Suppressor macrophage treated with lipopolysaccharide for 1 hour (primary cell): Measurements from ENCODE around the gene SERAC1.
"Not testable (repeated sequence)": the region's sequence is repeated elsewhere in the genome, so short reads cannot be mapped to it uniquely, and the experiment has no call there.

Experiments used
- DNase-seq, 3 donors: peaks; one replicate each; pipeline ENCODE4 v3.0.0-alpha.2; 2020 to 2022

The SERAC1 gene

GRCh38 chr6:158174024-158174423, 6.0 kb upstream of the SERAC1 start:
- DNase-seq = no peak

DNA sequence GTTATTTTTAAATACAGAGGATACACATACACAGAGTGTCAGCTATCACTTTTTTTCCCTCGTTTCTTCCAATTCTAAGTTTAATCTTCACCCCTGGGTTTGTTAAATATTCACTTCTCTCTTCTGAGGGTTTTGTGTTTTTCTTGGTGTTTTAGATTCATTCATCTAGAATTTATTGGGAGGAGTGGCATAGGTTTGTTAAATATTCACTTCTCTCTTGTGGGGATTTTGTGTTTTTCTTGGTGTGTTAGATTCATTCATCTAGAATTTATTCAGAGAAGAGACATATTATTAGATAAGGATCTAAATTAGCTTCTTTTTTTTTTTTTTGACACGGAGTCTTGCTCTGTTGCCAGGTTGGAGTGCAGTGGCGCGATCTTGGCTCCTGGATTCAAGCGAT, 3.9 kb upstream of the SERAC1 start:
- no peak for DNase-seq

DNA sequence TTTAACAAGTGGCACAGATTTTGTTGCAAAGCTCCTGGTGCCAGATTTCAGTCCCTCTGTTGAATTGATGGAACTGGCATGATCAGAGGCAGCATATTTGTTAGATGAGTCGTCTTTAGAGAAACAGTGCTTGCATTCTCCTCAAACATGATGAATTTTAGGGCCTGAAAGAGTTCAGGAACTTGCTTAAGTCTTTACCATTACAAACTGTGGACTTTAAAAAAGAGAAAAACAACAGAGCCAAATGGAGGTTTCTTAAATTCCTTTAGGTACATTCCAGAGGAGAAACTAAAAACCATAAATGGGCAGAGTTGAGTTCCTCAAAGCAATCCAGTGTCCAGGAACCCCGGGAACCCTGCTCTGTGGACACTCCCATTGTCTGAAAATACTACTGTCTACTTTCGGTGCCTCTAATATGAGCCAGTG, 2.6 kb upstream of the SERAC1 start:
- DNase-seq = no peak

DNA sequence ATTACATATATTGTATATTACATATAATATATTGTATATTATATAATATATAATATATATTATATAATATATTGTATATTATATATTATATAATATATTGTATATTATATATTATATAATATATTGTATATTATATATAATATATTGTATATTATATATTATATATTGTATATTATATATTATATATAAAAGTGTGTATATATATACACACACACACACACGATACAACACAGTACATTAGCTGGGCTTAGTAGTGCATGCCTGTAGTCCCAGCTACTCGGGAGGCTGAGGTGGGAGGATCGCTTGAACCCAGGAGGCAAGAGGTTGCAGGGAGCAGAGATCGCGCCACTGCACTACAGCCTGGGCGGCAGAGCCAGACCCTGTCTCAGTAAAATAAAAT, 1.6 kb upstream of the SERAC1 start:
- DNase-seq = not testable (repeated sequence)

- no peak for DNase-seq
Observed at GRCh38 chr6:158165919-158166416, 2.1 kb downstream of the SERAC1 start.

DNA sequence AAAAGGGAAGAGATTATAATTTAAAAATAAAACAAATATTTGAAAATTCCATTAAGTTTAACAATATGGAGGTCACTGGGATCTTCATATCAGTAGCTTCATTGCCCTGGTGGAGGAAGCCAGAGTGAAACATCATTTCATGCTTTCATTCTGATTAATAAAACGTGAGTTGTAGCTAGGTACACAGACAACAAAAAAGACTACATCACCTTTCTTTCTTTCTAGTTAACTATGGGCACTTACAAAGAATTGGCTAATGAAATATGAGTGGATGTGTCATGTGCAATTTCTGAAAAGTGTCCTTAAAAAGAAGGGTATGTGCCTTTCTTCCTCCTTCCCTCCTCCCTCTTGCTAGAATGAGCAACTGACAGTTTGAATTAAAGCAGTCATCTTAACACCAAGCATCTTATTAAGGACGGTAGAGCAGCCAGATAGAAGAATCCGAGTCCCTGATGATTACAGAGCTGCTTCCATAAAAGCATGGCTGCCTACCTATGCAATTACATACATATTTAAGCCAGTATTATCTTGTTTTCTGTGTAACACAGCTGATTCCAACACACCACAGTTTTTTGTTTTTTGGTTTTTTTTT, 3.4 kb downstream of the SERAC1 start:
- DNase-seq = no peak

DNA sequence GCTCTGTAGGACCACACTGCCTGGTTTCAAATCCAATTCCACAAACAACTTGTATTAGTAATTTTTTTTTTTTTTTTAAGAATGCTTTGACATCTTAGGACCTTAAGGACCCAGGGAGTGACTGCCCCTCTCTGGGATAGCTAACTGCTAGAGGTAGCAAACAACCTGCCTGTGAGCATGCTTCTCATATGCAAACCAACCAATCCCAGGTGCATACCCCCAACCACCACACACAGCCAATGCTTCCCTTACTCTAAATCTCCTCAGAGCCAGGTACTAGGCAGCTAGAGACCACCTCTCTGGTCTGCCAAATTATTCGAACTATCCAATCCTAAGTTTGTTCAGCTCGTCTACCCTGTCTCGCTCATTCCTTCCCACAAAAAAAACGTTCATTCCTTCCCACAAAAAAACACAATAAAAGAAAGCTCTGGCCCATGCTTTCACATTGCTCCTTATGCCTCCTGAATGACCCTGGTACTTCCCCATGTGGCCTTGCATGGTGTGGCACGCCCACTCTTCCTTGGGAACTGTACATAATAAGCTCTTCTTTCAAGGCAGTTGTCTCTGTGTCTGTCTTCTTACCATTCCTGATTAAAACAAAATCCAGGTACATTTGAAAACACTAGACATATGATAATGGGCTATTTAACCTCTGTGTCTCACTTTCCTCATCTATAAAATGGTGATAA, 6.4 kb downstream of the SERAC1 start:
- DNase-seq = peak; percentile 74 to 79 (median 77)

DNA sequence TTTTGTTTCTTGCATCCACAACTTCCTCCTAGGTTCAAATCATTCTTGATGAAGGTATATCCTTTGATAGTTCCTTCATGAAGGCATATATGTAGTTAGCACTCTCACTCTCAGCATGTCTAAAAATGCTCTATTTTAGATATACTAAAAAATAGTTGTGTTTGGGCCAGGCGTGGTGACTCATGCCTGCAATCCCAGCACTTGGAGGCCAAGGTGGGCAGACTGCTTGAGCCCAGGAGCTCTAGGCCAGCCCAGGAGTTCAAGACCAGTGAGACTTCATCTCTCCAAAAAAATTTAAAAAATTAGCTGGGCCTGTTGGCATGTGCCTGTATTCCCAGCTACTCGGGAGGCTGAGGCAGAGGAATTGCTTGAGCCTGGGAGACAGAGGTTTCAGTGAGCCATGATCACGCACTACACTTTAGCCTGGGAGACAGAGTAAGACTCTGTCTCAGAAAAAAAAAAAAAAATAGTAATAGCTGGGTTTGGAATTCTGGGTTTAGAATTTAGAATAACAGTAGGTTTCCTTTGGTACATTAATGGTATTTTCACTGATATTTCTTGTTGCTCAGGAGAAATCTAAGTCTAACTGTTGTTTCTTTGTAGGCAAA, 7.0 kb downstream of the SERAC1 start:
- DNase-seq = no peak

DNA sequence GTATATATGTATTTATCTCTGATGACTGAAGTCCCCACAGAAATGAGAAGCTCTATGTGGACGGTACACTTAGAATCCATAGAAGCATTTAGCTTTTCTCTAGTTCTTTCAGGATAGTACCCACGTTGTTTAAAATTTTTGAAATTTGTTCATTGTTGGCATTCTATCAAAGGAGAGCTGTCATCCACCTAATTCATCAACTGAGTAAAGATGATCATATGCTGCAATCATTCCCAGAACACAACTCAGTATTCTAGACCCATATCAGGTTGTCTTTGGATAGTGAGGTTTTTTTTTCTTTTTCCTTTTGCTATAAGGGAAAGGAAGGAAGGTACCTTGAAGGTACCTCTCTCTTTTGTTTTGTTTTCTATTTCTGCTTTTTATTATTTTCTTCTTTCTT, 9.3 kb downstream of the SERAC1 start:
- DNase-seq = no peak

- peak; percentile 66 to 77 (median 69) for DNase-seq
Observed at GRCh38 chr6:158158123-158158522, 9.9 kb downstream of the SERAC1 start.

- DNase-seq = no peak
Observed at GRCh38 chr6:158157064-158157764, 10.8 kb downstream of the SERAC1 start.

GRCh38 chr6:158154816-158155215, 13.2 kb downstream of the SERAC1 start:
- DNase-seq = no peak

GRCh38 chr6:158153576-158153975, 14.5 kb downstream of the SERAC1 start:
- DNase-seq = no peak

GRCh38 chr6:158152659-158153058, 15.4 kb downstream of the SERAC1 start:
- DNase-seq = no peak

DNA sequence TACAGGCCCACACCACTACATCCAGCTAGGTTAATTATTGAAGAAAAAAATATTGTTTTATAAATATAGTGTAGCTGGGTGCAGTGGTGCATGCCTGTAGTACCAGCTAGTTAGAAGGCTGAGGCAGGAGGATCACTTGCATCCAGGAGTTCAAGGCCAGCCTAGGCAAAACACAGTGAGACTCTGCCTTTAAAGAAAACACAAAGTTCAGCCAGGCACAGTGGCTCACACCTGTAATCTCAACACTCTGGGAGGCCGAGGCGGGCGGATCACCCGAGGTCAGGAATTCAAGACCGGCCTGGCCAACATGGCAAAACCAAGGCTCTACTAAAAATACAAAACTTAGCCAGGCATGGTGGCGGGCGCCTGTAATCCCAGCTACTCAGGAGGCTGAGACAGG, 16.0 kb downstream of the SERAC1 start:
- DNase-seq = not testable (repeated sequence)

GRCh38 chr6:158150701-158151100, 17.4 kb downstream of the SERAC1 start:
- DNase-seq = no peak

- DNase-seq = peak in 1 of 3 donors; percentile 11
Observed at GRCh38 chr6:158149641-158150040, 18.4 kb downstream of the SERAC1 start.

DNA sequence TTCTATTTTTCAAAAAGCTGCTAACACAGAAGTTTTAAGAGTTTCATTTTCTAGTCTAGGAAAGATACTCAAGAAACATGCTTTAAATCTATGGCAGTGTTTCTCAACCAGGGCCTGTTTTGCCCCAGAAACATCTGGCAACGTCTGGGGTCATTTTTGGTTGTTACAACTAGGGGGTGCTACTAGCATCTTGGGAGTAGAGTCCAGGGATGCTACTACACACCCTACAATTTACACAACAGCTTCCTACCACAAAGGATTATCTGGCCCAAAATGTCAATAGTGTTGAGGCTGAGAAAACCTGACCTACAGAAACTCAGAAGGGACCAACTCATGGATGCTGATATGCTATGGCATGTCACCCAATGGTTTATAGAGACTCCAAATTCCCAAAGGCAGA, 24.4 kb downstream of the SERAC1 start:
- DNase-seq = peak; percentile 19 to 32 (median 27)

DNA sequence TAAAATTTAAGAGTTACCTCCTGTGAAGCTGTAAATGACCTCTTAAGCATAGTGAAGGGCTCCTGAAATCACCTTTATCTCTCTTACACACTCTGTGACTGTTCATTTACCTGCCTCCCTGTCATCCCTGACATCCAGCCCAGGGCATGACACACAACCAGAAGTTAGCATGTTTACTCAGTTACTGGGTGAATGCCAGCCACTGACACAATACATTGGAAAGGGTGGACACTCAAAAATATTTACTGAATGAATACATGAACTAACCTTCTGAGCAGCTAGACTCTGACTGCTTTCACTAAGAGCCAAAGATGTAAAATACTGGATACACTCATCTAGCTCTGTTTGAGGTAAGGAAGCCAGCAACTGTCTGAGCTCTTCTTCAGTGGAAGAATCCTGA, 25.3 kb downstream of the SERAC1 start:
- no peak for DNase-seq

GRCh38 chr6:158131926-158132325, 36.1 kb downstream of the SERAC1 start:
- DNase-seq = peak; percentile 24 to 47 (median 35)

DNA sequence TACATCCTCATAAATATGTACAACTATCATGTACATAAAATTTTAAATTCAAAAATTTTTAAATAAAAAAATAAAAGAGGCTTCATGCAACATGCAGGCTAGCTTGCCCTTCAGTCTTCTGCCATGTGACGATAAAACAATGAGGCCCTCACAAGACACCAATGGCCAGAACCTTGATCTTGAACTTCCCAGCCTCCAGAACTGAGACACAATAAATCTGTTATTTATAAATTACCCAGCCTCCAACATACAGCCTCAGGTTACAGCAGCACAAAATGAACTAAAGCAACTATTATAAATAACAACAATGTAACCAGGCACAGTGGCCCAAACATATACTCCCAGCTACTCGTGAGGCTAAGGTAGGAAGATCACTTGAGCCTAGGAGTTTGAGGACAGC, 42.8 kb downstream of the SERAC1 start:
- no peak for DNase-seq

DNA sequence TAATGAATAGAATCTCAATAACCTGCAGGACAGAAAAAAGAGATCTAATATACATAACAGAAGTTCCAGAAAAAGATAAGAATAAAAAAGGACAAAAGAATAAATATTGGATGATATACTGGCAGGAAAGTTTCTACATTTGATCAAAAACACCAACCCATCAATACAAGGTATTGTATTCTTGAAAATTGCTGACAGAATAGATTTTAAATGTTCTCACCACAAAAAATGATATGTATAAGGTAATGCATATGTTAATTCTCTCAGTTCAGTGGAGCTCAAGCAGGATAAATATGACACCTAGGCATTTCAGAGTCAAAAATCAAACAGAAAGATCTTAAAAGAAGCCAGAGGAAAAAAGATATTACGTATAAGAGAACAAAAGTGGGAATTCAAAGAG, 43.8 kb downstream of the SERAC1 start:
- DNase-seq = no peak

- DNase-seq = no peak
Observed at GRCh38 chr6:158122048-158122447, 46.0 kb downstream of the SERAC1 start.

DNA sequence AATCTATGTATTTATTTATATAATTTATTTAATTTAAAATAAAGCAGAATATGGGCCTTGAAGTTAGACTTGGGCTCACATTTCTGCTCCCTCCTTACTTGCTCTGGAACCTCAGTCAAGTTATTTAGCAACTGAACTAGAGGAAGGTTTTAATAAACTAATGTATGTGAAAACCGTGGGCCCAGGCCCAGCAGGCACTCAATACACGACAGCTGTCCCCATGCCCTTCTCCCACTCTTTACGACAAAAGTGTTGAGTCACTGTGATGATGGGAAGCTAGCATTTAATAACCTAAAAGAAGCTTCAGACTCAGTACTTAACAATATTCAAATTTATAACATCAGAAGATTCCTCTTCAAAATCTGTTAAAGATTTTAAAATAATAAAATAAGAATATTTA, 46.7 kb downstream of the SERAC1 start:
- DNase-seq = no peak
